ENCODE measurements around the gene MED13L.

- TF ChIP-seq CTCF (IDR thresholded peaks at IDR 0.05) = no peak
- TF ChIP-seq POLR2A (IDR thresholded peaks at IDR 0.05) = no peak
- no peak for TF ChIP-seq EP300 (IDR thresholded peaks at IDR 0.05)
Observed at GRCh38 chr12:115988212-115988611, 289.3 kb downstream of the MED13L start.
